HG03521 (cell line): ENCODE data around the gene CDX4.
"Not testable (repeated sequence)": the region's sequence is repeated elsewhere in the genome, so short reads cannot be mapped to it uniquely, and the experiment has no call there.

Experiments used
- ATAC-seq: cut with Tn5 transposase; IDR thresholded peaks from one replicate; pipeline ENCODE4 v1.9.1; 2021; ENCODE audit warnings: mild to moderate bottlenecking, moderate library complexity; ENCODE audit not compliant: unreplicated experiment

The CDX4 gene

GRCh38 chrX:73446831-73447230 lies at the start of gene CDX4:
Gene CDX4 (plus strand): TSS chrX:73447053. CDS start chrX:73447254, 201 bp downstream.
- no peak for ATAC-seq

GRCh38 chrX:73398185-73398914 lies 48.5 kb upstream of the CDX4 start:
- no peak for ATAC-seq

- ATAC-seq, result no peak
Measured at GRCh38 chrX:73400136-73400748, 46.6 kb upstream of the CDX4 start.

- ATAC-seq, result no peak
Measured at GRCh38 chrX:73401591-73402266, 45.1 kb upstream of the CDX4 start.

GRCh38 chrX:73412930-73413329 lies 33.9 kb upstream of the CDX4 start:
- no peak for ATAC-seq

- ATAC-seq, result no peak
Measured at GRCh38 chrX:73447311-73447794, 500 bp downstream of the CDX4 start.

- no peak for ATAC-seq
Measured at GRCh38 chrX:73448379-73448778, 1.5 kb downstream of the CDX4 start.

GRCh38 chrX:73455171-73455570 lies 8.3 kb downstream of the CDX4 start:
- no peak for ATAC-seq

GRCh38 chrX:73457306-73457705 lies 10.5 kb downstream of the CDX4 start:
- ATAC-seq, result no peak

GRCh38 chrX:73468376-73468775 lies 21.5 kb downstream of the CDX4 start:
- no peak for ATAC-seq

GRCh38 chrX:73478961-73479360 lies 32.1 kb downstream of the CDX4 start:
- ATAC-seq, result no peak

- ATAC-seq, result no peak
Measured at GRCh38 chrX:73481521-73481920, 34.7 kb downstream of the CDX4 start.

- ATAC-seq, result no peak
Measured at GRCh38 chrX:73490661-73491060, 43.8 kb downstream of the CDX4 start.

GRCh38 chrX:73492178-73492577 lies 45.3 kb downstream of the CDX4 start:
- ATAC-seq, result not testable (repeated sequence)
